NCI-H146 treated with DMSO at 0.1 percent for 48 hours (cell line): Measurements from ENCODE around the gene SMOC1.

Experiments used
- DNase-seq: peaks from one replicate; lab custom pipeline; 2025; ENCODE audit not compliant: unreplicated experiment; lab: John Stamatoyannopoulos, UW

Gene SMOC1

DNA sequence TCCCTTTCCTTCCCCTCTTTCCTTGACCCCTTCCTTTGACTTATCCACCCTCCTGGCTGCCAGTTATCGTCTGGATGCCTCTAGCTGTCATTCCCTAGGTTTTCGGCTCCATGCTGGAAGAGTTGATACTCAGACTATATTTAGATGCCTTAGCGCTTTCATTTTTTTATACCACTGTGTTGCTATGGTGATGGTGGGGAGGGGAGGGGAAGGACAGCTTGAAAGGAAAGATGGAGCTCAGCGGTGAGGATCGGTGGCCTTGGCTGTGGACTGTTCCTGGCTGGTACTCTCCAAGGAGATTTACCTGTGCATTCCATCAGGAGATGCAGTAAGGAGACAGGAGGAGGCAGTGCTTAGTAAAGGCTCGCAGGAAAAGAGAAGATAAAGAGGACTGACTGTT lies 200.9 kb downstream of the SMOC1 start:
- DNase-seq = no peak
